SU-DHL-6 (cell line): ENCODE measurements around the gene PRIMPOL.

ENCODE experiments used
- CTCF ChIP-seq: fragments of 200-600 bp; sonication (generic); IDR thresholded peaks from one replicate; pipeline ENCODE4 v1.5.1; 2017; ENCODE audit warnings: antibody characterized with exemption, mild to moderate bottlenecking, low read length, moderate library complexity; ENCODE audit not compliant: insufficient read depth, poor library complexity, severe bottlenecking
- EZH2phosphoT487 ChIP-seq: fragments of 200-600 bp; sonication (generic), shearing (Covaris generic); conservative IDR thresholded peaks from 2 replicates; pipeline ENCODE4 v1.6.1; 2018; ENCODE audit warnings: mild to moderate bottlenecking, antibody characterized with exemption, low read length, moderate library complexity, mixed read lengths

GRCh38 chr4:184706453-184706852 lies 56.9 kb downstream of the PRIMPOL start:
- TF ChIP-seq CTCF, result no peak
- no peak for TF ChIP-seq EZH2phosphoT487
